GM19452 (cell line): Measurements from ENCODE around the gene SP2.
A peak's percentile ranks its signal among the peaks of the same experiment; 100 is the strongest.
"Not testable (repeated sequence)": the region's sequence is repeated elsewhere in the genome, so short reads cannot be mapped to it uniquely, and the experiment has no call there.

Experiments used
- ATAC-seq: cut with Tn5 transposase; IDR thresholded peaks from one replicate; pipeline ENCODE4 v1.9.1; 2021; ENCODE audit not compliant: unreplicated experiment

Gene SP2

GRCh38 chr17:47918006-47918405 lies 22.0 kb downstream of the SP2 start:
- ATAC-seq: no peak

GRCh38 chr17:47918991-47919390 lies 23.0 kb downstream of the SP2 start:
- ATAC-seq: no peak

- ATAC-seq: not testable (repeated sequence)
Observed at GRCh38 chr17:47919889-47920288, 23.9 kb downstream of the SP2 start.

- no peak for ATAC-seq
Observed at GRCh38 chr17:47924785-47925677, 29.0 kb downstream of the SP2 start.

GRCh38 chr17:47925678-47925988 lies 29.6 kb downstream of the SP2 start:
- ATAC-seq: no peak

- no peak for ATAC-seq
Observed at GRCh38 chr17:47927821-47928400, 31.9 kb downstream of the SP2 start.

GRCh38 chr17:47928415-47928814 lies 32.4 kb downstream of the SP2 start:
- no peak for ATAC-seq

GRCh38 chr17:47929218-47930000 lies 33.4 kb downstream of the SP2 start:
- no peak for ATAC-seq

- no peak for ATAC-seq
Observed at GRCh38 chr17:47931848-47932247, 35.8 kb downstream of the SP2 start.

GRCh38 chr17:47934856-47935255 lies 38.8 kb downstream of the SP2 start:
- no peak for ATAC-seq

- not testable (repeated sequence) for ATAC-seq
Observed at GRCh38 chr17:47935468-47935867, 39.4 kb downstream of the SP2 start.

GRCh38 chr17:47935961-47936360 lies 39.9 kb downstream of the SP2 start:
- ATAC-seq: no peak

GRCh38 chr17:47937941-47938340 lies 41.9 kb downstream of the SP2 start:
- no peak for ATAC-seq

- ATAC-seq: peak; percentile 92
Observed at GRCh38 chr17:47941246-47942095, 45.4 kb downstream of the SP2 start, which contains the start of gene PNPO. TSS of gene PNPO (plus strand) at chr17:47941571. CDS start at chr17:47941676, 105 bp downstream.

GRCh38 chr17:47942096-47942510 lies 46.1 kb downstream of the SP2 start:
- ATAC-seq: no peak

GRCh38 chr17:47942568-47942967 lies 46.5 kb downstream of the SP2 start:
- ATAC-seq: no peak

GRCh38 chr17:47945080-47945479 lies 49.0 kb downstream of the SP2 start:
- ATAC-seq: no peak

GRCh38 chr17:47945529-47946508 lies 49.8 kb downstream of the SP2 start:
- no peak for ATAC-seq

- no peak for ATAC-seq
Observed at GRCh38 chr17:47946516-47946915, 50.5 kb downstream of the SP2 start.
